ENCODE data around the gene MYMX. TPM values are rescaled to one million over a fixed set of nuclear protein-coding genes. Genes with fewer than 3 reads are reported as not detected.
A peak's percentile ranks its signal among the peaks of the same experiment; 100 is the strongest.

MYMX gene
- total and polyA plus RNA-seq, 4 donors, result 0.14 TPM; not detected in 3

DNA sequence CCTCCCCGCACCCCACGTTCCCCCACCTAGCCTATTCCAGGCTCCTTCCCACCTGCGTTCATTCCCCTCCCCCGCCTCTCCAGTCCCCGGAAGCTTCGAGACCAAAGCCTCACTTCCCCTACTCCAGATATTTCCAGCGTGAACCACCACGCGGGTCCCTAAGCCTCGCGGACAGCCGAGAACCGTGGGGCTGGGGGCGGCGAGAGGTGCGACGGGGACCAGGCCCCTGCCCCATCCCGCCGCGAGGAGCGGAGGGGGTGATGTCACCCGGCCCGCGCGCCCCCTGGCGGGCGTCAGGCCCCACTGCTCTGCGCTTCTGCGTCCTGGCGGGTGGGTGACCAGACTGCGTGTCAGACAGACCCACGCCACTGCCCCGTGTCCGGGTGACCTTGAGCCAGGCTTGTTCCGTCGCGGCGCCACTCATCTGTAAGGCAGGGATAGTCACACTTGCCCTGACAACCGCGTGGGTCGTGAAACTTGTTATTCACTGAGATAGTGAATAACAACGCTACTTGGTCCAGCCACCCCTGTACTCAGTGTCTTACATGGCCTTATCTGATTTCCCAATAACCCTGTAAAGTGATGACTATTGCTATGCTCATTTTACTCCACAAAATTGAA is 21.2 kb downstream of the MYMX start:
- H3K9me3 ChIP-seq (ENCODE audit: control insufficient read depth in 4 of 4, low read length in 3 of 4), result no peaks in the 10 kb centered on the region
- 1% methylated on average over 42 of the region's 42 CpGs for WGBS
- peak overlapping the region; percentile 75 for H3K9ac ChIP-seq (ENCODE audit: low read depth in 1 of 2, low read length in 2 of 2)
- peak; percentile 71 to 79 for TF ChIP-seq RAD21 (IDR thresholded peaks at IDR 0.05)
- TF ChIP-seq, protein P1, sequence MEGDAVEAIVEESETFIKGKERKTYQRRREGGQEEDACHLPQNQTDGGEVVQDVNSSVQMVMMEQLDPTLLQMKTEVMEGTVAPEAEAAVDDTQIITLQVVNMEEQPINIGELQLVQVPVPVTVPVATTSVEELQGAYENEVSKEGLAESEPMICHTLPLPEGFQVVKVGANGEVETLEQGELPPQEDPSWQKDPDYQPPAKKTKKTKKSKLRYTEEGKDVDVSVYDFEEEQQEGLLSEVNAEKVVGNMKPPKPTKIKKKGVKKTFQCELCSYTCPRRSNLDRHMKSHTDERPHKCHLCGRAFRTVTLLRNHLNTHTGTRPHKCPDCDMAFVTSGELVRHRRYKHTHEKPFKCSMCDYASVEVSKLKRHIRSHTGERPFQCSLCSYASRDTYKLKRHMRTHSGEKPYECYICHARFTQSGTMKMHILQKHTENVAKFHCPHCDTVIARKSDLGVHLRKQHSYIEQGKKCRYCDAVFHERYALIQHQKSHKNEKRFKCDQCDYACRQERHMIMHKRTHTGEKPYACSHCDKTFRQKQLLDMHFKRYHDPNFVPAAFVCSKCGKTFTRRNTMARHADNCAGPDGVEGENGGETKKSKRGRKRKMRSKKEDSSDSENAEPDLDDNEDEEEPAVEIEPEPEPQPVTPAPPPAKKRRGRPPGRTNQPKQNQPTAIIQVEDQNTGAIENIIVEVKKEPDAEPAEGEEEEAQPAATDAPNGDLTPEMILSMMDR (IDR thresholded peaks at IDR 0.05; ENCODE audit: low read depth, low read length, missing input control), result peak; percentile 90
- TF ChIP-seq HNF4A (conservative IDR thresholded peaks at IDR 0.05), result no peak
- peak overlapping the region; percentile 97 to 99 for H3K27ac ChIP-seq (ENCODE audit: low read depth in 1 of 2, low read length in 2 of 2)
- H3K36me3 ChIP-seq (ENCODE audit: control insufficient read depth in 4 of 4, insufficient read depth in 3 of 4, low read depth in 1 of 4, low read length in 3 of 4), result no peaks in the 10 kb centered on the region
- peak; percentile 87 for DNase-seq (ENCODE audit: low spot score)
- peak overlapping the region; percentile 49 to 71 (median 49) for H3K4me3 ChIP-seq (ENCODE audit: low read depth in 1 of 3, low read length in 3 of 3)
- H3K4me1 ChIP-seq (ENCODE audit: control insufficient read depth in 4 of 4, insufficient read depth in 4 of 4, low read length in 3 of 4), result peaks cover 16 to 41% (median 35%) of the 10 kb centered on the region in 4 donors
- no peaks in the 10 kb centered on the region for H3K27me3 ChIP-seq (ENCODE audit: control insufficient read depth in 4 of 4, insufficient read depth in 4 of 4, low read length in 3 of 4)

DNA sequence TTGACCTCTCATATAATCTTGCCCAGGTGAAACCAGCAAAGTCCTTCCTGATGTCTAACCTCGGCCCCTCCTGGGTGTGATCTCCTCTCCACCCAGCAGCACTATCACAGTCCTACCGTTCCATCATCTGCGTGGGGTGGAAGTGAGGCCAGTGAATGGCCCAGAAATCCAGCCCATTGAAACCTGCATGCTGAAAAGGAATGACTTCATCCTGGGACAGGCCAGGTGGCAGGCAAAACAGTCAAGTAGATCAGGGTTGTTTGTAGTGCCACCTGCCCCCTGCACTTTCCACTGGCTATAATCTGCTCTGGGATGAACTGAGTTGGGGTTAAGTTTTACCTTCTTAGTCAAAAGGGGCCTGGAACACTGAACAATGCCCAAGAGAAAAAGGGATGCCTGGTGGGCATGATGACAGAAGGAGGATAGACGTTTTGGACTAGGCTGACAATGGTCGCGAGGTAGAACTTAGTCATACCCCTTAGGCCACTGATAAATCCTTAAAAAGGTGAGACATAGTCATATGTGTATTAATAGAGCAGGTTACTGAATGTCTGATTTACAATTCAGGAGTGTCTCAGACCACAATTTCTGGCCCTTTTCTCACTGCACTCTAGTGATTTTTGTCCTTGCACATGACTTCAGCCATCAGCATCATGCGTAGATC is 22.1 kb downstream of the MYMX start:
- Histone ChIP-seq H3K36me3 (ENCODE audit: control insufficient read depth in 4 of 4, insufficient read depth in 3 of 4, low read depth in 1 of 4, low read length in 3 of 4) (no peaks in the 10 kb centered on the region), H3K27ac (ENCODE audit: low read depth in 1 of 2, low read length in 2 of 2) (peak overlapping the region in 1 of 2 donors; percentile 97), H3K9ac (ENCODE audit: low read depth in 1 of 2, low read length in 2 of 2) (no peak overlapping the region), H3K9me3 (ENCODE audit: control insufficient read depth in 4 of 4, low read length in 3 of 4) (no peaks in the 10 kb centered on the region), H3K4me1 (ENCODE audit: control insufficient read depth in 4 of 4, insufficient read depth in 4 of 4, low read length in 3 of 4) (peaks cover 11 to 32% (median 26%) of the 10 kb centered on the region in 4 donors), H3K4me3 (ENCODE audit: low read depth in 1 of 3, low read length in 3 of 3) (no peak overlapping the region), H3K27me3 (ENCODE audit: control insufficient read depth in 4 of 4, insufficient read depth in 4 of 4, low read length in 3 of 4) (no peaks in the 10 kb centered on the region)
- no peak for TF ChIP-seq HNF4A (conservative IDR thresholded peaks at IDR 0.05)
- TF ChIP-seq, protein P1 (IDR thresholded peaks at IDR 0.05; ENCODE audit: low read depth, low read length, missing input control), result no peak
- no peak for TF ChIP-seq JUND (IDR thresholded peaks at IDR 0.05)
- no peak for TF ChIP-seq REST (IDR thresholded peaks at IDR 0.05)
- TF ChIP-seq GABPA (IDR thresholded peaks at IDR 0.05 in 1 of 2, conservative IDR thresholded peaks at IDR 0.05 in 1 of 2), result no peak
- TF ChIP-seq NR2F2 (IDR thresholded peaks at IDR 0.05), result no peak
- TF ChIP-seq, protein P2, sequence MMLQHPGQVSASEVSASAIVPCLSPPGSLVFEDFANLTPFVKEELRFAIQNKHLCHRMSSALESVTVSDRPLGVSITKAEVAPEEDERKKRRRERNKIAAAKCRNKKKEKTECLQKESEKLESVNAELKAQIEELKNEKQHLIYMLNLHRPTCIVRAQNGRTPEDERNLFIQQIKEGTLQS (IDR thresholded peaks at IDR 0.05), result no peak
- no peak for TF ChIP-seq RAD21 (IDR thresholded peaks at IDR 0.05)
- TF ChIP-seq ZBTB33 (IDR thresholded peaks at IDR 0.05), result no peak
- TF ChIP-seq EGR1 (IDR thresholded peaks at IDR 0.05; ENCODE audit: low read depth in 2 of 2), result no peak
- TF ChIP-seq YY1 (IDR thresholded peaks at IDR 0.05), result no peak
- no peak for TF ChIP-seq HNF4G (IDR thresholded peaks at IDR 0.05)
- TF ChIP-seq, protein P3, sequence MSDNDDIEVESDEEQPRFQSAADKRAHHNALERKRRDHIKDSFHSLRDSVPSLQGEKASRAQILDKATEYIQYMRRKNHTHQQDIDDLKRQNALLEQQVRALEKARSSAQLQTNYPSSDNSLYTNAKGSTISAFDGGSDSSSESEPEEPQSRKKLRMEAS (IDR thresholded peaks at IDR 0.05), result no peak
- TF ChIP-seq TAF1 (conservative IDR thresholded peaks at IDR 0.05), result no peak
- TF ChIP-seq FOXA1 (IDR thresholded peaks at IDR 0.05), result no peak
- TF ChIP-seq SP1 (IDR thresholded peaks at IDR 0.05), result no peak
- no peak for TF ChIP-seq FOXA2 (IDR thresholded peaks at IDR 0.05)
- TF ChIP-seq RXRA (IDR thresholded peaks at IDR 0.05), result no peak
- no peak for DNase-seq (ENCODE audit: low spot score)
- WGBS, result 84% methylated on average over 7 of the region's 7 CpGs

Measured in liver (tissue), 9 donors.